ENCODE results near the gene NUDT2.

NUDT2 gene

DNA sequence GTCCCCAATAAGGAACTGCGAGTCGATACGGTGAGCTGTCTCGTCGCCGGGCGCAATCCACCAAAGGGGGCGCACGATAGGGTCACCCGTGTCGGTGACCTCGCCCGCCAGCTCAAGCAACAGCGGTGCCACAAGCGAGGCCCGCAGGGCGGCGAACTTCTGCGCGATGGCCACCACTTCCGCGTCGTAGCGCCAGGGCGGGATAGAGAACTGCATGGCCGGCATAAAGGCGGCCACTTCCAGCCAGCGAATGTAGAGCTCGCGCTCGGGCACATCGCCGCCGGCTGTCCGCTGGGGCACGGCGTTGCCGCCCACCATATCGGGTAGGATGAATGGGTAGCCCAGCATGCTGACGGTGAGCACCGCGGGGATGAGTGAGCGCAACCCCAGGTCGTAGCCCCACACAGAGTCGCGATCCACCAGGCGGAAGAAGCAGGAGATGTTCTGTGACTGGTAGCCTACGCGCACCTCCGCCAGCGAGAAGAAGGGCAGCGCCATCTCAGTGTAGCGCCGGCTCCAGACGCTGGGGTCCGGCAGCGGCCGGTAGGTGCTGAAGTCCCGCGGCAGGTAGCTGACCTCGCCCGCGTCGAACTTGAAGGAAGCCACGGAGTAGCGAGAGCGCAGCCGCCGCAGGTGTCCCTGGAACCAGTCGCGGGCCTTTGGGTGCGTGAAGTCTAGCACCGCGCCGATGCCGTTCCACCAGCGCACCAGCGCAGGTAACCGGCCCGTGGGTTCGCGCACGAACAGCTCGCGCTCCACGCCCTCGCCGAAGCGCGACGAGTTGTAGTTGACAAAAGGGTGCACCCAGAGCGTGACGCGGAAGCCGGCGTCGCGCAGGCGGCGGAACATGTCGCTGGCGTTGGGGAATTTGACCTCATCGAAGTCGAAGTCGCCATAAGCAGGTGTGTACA lies 41.9 kb downstream of the NUDT2 start:
- DNase-seq: no peak

DNA sequence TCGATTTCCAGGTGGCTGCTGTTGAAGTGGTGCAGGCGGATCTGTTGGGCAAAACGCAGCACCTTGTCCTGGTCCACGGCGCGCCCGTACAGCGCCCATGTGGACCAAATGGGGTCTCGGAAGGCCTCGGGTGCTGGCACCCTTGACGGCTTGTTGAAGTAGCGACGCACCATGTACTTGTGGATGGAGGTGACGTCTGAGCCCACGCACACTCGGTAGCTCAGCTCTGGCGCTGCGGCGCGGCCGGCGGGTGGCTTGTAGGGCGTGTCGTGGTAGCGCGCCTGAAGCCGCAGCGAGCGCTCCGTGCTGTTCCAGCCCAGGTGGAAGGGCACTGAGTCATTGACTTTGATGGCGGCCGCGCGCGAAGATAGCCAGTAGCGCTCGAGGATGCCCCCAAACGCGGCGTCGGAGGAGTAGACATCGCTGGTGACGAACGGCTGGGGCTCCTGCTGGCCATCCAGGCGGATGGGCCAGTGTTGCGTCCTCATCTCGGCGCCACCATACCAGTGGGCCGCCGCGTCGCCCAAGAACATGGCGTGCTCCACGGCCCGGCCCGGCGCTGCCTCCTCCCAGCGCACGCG lies 42.6 kb downstream of the NUDT2 start:
- no peak for DNase-seq

DNA sequence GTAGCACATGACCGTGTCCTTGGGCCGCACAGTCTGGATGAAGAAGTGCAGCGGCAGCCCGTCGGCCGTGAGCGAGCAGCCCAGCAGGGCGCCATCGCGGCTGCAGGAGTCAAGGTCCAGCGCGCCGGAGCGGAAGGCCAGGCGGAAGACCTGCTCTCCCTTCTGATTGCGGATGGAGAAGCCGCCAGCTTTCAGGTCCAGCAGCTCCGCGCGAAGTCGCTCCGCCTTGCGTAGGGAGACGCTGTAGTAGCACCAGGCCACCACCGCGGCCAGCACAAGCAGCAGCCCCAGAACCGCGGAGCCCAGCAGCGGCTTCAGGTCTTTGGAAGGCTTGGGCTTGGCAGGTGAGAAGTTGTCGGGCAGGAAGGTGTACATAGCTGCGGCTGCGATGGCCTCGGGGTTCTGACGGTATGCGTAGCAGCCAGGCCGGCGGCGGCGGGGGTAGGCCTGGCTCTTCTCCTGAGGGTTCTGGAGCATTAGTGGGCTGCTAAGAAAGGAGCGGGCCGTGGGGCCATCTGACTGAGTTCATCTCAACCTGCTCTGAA lies 43.2 kb downstream of the NUDT2 start:
- no peak for DNase-seq

DNA sequence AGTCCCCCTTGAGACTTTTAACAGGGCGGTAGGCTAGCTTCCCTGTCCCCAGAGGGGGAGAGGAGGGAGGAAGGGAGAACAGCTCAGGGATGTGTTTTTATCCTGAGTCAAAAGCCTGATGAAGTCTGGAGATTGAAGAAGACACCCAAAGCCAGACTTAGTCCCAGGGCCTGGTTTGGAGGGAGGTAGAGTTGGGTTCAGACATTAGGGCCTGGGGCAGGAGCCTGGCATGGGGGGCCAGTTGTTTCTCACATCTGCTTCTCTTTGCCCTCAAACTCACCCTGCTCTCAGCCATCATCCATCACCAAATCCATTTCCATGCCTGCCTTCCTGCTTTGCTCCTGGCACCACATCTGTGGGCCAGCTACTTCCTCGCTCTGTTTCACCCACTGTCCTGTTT lies 44.4 kb downstream of the NUDT2 start:
- DNase-seq: no peak

DNA sequence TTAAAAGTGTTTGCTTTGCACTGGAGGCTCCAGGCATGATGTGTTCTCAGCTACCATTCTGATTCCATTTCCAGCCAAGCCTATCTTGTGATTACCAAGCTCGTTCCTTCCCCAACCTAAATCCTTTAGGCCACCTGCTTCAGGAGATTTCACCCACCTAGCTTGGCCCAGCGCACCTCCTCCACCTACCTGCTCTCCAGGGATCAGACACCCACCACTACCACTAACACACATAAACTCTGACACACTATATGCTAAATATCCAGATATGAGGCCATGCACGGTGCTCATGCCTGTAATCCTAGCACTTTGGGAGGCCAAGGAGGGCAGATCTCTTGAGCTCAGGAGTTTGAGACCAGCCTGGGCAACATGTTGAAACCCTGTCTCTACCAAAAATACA lies 45.0 kb downstream of the NUDT2 start:
- no peak for DNase-seq

DNA sequence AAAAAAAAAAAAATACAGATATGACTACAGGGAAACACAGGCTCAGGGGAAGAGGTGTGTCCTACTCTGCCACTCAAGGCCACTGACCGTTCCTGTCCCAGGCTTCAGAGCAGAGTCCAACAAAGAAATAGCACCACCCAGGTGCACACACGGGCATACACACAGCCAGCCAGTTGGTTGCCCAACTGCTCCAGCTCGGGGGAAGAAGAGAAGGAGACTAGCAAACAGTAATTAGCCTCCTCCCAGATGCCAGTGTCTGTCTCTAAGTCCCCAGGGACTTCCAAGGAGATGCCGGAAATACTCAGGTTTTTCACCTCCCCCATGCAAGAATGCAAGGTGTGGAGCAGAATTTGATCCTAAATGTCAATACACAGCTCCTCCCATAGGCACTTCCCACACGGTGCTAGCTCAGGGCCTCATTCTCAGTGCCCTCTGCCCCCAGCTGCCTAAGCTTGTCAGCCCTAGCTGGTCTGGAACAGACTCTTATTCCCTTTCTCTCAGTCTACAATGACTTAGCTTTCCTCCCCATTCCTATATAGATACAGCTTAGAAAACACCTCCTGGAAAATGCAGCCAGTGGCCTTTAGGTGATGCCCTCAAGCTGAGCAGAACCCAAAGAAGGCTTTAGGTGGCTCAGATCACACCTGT lies 45.7 kb downstream of the NUDT2 start:
- DNase-seq: no peak

DNA sequence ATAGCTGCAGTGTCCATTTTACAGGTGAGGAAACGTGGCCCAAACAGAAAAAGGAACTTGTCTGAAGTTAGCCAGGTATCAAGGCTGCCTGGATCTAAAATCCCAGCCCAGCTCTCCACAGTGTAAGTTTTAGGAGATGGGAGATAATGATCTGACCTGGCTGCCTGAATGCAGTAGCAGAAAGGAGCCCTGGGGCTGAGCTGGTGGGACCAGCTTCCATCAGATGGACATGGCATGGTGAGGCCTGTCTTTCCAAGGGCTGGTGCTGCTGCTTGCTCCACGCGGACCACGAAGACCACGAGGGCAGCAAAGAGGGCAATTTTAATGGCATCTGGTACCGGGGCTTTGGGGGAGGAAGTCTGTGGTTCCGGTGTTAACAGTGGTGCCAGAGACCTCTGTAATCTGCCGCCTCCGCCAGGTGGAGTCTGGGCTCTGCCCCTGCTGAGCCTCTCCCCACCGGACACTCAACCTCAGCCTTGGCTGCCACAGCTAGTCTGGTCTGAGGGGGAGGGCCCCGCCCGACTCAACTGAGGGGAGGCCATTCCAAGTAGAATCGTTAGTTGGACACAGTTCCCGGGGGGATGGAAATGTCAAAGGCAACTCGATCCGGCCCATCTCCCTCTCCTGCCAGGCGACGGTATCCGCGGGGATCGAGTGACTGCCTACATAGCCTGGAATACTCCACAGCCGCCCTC lies 46.7 kb downstream of the NUDT2 start:
- peak in 11 of 14 donors; percentile 28 to 77 (median 48) for DNase-seq

DNA sequence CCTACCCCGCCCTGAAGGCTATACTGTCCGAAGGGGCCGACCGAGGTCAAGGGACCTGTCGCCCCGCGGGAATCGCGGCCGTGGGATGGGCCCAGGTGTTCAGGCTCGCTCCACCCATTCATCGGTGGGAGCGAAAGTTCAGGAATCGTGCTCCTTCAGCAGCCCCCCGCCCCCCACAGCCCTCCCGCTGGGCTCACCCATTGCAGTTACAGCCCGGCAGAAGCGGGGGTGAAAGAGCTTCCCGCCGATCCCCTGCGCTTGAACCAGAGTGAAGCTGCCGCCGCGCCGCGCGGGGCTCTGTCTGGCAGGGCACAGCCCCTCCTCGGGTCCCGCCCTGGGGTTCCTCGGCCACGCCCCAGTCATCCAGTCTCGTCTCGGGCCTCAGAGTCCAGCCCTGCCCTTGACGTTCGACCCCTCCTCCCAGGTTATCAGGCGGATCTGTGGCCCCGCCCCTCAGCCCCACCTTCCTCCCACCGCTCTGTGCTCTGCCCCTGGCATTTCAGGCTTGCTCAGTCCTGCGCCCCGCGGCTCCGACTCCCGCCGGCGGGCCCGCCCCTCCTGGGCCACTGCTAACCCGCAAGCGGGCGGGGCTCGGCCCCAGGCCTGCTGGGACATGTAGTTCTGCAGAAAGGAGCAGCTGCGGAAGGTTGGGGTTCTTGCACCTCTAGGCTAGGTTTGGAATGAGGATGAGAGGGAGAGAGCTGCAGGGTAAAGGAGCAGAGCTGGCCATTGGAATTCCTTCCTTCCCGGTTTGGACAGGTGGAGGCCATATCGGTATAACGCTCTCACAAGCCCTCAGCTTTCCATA lies 47.4 kb downstream of the NUDT2 start, which contains the start of gene MYORG:
MYORG (minus strand) TSS at position 303 of the 808 bp plus-strand sequence. CDS start 3,955 bp downstream, outside the sequence.
- DNase-seq: peak; percentile 48 to 95 (median 86)

DNA sequence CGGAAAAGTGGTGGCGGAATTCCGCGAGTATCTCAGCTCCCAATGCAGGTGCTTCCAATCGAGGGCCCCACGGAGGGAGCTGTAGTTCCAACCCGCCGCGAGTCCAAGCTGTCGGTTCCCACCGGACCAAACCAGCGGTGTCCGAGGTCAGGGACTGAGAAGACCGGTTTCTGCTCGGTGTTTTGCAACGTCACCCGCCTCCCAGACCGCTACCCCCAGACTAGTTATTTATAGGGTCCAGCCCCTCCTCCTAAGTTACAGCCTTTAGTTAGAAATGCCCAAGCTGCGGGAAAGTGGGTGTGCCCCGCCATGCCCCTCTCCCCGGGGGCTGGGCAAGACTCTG lies 48.0 kb downstream of the NUDT2 start:
- peak in 1 of 14 donors; percentile 53 for DNase-seq

DNA sequence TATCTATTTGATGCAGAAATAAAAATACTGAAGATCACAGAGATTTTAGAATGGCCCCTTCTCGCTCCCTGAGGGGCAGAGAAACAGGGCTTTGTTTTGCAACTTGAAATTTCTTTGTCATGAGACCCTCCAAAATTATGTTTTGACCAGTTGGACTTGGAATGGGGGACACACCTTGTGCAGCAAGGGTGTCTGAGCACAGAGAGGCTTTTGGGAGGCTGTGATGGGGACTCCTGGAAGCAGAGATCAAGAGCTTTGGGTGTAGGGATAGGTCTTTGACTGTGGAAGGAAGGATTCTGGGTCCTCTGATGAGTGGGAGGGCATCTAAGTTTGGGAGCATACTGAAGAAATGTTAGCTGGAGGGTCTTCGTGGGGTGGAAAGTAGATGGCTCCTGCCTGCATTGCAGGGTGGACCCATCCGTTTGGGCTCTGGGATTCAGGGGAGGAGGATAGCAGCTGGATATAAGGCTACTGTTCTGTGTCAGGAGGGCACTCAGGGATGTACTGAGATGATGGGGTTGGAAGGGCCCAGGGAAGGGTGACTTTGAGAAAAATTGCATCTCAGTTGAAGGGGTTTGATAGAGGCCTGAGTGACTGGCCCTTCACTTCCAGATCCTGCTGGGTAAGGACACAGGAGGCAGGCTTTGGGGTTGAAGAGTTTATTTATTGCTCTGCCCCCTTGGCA lies 49.1 kb downstream of the NUDT2 start:
- DNase-seq: no peak

DNA sequence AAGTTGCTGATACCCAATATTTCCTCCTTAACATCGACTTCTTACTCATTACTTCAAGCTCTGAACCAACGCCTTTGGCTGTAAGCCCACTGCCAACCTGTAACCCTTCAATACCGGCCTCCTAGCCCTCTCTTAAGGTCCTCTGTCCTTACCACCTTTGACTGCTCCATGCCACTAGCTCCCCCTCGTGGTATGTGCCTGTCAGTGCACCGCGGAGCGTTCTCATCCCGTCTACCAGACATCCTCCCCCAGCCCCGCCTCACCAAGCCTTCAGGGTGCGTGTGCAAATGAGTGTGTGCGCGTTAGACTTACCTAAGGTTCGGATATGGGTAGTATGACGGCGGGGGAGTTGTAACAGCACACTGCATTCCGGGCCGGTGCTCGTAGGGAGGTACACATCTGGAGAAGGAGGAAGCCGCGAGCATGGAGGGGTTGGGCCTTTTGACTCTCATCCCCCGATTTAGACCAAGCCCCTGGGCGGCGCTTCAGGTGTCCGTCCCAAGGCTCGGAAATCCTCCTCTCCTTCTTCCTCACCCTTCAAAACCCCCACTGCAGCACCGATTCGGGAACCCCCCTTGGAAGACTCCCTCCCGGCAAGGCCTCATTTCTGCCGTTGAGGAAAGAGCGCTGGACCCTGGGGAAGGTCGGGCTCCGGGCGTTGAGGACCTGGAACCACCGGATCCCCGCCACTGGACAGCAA lies 50.1 kb downstream of the NUDT2 start:
- peak in 13 of 14 donors; percentile 20 to 83 (median 71) for DNase-seq

DNA sequence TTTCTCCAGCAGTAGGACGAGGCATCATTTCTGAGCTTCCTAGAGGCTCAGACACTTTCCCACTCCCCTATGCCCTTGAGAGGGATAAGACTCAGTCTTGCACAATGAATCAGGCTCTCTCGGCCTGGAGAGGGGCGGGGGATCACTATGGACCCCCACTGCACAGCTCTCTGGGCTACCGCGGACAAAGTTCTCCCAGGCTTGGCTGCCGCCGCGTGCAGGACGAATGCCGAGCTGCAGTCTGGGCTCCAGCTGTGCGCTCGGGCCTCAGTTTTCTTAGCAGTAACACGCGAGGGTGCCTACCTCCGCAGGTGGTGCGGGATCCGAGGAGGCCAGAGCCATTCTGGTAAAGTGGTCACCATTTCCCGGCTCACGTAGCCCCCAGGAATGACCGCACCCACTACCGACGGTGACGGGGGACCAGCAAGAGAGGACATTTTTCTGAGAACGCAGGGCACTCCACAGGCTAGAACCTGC lies 50.7 kb downstream of the NUDT2 start:
- DNase-seq: no peak

DNA sequence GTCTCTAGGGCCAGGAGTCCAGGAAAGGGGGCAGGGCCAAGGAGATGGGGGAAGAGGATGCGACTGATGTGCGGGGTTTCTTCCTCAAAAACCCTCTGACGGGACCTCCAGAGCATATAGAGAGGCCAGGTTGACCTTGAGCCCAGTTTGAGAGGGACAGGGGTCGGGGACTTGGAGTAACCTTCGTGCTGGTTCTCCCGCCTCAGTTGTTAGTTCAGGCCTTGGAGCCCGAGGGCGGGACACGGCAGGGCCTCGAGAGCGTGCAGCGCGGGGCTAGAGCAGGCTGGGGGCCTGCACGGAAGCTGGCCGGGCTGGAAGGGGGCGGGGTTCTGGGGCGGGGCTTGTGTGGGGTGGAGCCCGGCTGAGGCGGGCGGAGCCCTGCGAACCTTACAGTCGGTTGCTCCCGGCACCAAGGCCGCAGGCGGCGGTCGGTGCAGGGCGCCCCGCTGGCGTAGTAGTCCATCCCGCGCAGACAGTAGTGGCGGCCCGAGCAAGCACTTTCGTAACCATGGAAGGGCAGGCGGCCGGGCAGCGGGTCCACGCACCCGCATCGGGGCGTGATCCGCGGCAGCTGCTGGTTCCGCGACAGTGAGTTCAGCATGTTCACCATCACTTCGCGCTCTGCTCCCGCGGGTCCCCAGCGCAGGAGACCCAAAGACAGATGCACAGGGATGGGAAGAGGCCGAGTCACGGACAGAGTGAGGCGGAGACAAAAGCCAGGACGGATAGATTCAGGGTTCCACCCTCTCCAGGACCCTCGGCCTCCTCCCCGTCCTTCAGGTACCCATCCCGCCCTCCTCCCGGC lies 51.3 kb downstream of the NUDT2 start:
- DNase-seq: peak in 12 of 14 donors; percentile 38 to 77 (median 54)

DNA sequence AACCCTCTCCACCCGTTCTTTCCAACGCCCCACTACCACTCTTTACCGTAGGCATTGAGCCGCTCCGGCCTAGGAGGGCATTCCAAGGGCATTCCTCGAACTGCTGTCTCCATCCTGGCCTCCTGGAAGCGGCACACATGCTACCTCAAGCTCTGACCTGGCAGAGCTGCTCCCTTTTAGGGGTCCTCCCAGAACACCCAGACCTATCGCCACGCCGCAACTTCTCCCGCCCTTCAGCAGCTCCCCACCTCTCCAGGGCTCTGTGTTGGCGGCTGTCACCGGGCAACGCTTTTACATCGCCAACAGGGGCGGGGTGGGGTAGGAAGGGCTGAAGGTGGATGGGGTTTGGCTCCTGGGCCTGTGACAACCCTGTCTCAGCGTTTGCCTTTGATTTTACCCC lies 52.0 kb downstream of the NUDT2 start:
- DNase-seq: peak in 2 of 14 donors; percentile 15 to 32

DNA sequence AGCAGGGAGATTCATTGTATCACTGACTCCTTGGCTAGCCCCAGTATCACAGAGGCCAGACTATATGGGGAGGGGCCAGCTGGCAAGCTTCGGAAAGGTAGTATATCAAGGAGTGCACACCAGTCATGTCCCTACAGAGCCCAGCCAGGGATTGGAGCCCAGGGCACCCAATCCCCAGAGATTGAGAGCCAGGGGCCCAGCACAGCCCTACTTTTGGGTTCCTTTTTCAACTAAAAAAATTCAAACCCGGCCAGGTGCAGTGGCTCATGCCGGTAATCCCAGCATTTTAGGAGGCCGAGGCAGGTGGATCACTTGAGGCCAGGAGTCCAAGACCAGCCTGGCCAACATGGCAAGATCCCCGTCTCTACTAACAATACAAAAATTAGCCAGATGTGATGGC lies 52.7 kb downstream of the NUDT2 start:
- no peak for DNase-seq

DNA sequence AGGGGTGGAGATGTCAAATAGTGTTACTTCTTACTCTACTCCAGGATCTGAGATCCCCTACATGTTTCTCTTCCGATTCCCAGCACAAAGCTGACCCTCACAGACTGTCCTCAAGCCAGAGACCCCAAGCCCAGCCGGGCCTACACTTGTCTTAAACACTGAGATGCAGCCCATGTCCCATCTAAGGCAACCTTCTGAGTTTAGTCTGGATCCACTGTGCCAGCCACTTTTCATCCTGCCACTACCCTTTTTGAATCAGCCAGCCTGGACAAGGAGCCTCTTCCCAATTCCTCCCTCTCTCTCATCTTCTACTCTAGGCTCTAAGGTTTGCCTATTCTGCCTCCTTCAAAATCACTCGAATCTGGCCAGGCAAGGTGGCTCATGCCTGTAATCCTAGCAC lies 53.5 kb downstream of the NUDT2 start:
- no peak for DNase-seq

DNA sequence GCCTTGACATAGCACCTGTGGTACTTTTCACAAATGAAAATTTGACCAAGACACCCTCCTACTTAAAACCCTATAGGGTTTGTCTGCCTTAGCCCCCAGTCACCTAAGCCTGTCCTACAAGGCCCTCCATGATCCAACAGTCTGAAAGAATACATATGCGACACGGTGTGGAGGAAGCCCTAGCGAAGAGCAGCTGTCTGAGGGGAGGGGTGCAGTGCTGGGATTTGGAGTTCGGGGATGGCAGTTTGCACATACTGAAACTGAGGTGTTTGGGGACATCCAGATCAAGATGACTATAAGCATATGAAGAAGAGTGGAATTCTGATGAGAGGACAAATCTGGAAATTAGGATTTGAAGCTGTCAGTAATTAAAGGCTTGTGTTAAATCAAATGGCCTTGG lies 54.5 kb downstream of the NUDT2 start:
- no peak for DNase-seq

DNA sequence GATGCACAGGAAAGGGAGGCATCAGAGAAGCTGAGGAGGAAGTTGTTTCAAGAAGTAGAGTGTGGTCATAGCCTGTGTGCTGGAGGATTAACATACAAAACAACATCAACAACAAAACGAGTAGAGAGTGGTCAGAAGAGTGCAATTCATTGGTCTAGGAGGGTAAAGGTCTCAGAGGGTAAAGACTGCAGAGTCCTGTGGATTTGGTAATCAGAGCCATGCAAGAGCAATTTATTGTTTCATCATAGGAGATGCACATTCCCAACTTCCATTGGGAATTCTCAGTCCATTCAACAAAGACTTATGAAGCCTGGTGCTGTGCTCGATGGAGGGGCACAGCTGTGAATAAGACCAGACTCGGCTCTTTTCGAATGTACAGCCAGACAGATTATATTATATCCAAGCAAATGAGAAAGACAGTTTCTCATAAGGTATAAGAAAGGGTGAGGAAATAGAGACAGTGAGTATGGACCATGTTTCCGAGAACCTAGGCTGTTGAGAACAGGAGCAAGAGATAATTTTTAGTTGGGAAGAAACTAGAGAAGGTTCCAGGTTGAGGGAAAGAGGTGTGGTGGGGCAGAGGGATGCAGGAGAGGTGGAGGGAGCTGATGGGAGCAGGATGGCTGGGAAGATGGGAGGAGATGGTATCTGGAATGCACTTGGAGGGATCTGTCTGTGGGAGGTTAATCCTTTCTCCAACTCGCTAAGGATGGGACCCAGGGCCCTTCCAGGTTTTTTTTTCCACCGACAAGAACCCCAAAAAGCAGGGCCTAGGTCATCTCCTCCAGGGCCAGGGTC lies 55.2 kb downstream of the NUDT2 start:
- DNase-seq: no peak
